ENCODE data around the gene CAPN14.
"Not testable (repeated sequence)": the region's sequence is repeated elsewhere in the genome, so short reads cannot be mapped to it uniquely, and the experiment has no call there.

CAPN14 gene

DNA sequence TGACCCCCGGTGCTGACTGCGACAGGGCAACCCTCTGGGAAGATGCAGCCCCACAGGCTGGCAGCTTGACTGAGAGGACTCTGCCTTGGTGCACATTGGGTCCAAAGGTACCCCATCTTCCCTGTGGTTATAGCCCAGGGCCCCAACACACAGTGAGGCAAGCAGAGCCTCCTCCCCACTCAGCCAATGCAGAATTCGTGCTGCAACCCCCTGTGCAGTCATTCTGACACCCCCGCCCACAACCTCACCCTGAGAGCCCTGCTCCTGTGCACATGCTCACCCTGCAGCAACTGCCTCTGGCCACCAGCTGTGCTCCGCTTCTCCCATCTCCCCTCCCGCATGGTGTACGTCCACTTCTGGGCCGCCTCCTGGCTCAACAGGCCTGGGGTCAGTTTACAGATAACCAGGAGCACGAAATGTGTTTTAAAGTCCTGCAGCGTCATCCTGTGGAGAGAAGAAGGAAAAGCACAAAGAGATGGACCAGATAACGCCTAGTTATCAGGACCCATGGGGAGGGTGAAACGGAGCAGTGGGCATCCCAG is 24.4 kb downstream of the CAPN14 start:
- DNase-seq, result no peak

DNA sequence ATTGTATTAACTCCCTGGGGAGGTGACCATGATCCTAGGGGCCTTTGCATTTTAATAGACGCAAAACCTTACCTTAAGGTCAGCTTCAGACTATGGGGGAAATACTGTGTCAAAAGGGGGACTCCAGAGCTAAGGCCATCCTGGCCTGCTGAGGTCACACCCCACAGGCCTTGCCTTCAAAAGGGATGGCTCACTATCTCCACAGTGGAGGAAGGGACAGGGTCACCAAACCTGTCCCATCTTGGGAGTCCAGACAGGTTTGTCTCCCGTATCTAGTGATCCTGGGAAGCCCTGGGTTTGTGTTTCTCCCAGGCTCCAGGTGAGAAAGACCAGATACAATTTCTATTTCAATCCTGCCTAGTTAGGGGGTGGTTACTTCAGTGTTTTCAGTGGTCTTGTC is 24.9 kb downstream of the CAPN14 start:
- DNase-seq, result no peak

GRCh38 chr2:31191931-31192330 is 25.4 kb downstream of the CAPN14 start:
- DNase-seq, result no peak

DNA sequence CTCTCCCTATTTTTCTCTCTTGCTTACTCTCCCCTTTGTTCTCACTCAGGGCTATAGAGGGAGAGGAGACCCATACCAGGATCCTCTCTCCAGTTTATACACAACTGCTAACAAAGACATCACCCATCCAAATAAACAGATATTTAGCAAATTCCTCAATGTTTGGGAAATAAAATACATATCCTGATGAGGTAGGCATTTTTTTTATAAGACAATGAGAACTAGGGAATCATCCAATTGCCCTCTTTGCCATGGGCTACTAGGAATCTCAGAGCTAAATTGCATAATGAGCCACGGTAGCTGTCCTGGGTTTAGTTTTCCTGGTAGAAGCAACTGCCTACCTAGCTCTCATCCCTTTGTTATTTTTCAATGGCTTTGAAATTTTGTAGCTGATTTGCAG is 27.1 kb downstream of the CAPN14 start:
- no peak for DNase-seq

DNA sequence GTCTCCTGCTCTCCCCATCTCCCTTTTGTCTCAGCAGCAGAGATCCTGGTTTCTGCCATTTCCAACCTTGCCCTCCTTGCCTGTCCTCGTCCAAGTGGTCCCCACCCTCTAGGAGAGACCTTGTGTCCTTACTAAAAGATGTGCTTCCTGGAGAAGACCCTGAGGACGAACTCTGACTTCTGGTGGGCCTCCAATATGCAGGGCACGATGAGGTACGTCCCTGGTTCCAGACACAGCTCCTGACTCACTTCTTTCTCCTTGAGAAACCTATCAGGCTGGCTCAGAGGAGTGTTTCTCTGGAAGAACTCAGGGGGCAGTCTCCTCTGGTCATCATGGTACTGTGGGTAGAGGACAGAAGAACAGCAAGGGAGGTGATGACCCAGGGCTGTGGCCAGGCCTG is 28.2 kb downstream of the CAPN14 start:
- DNase-seq, result no peak

- no peak for DNase-seq
These were observed 29.2 kb downstream of the CAPN14 start for GRCh38 chr2:31188131-31188530.

DNA sequence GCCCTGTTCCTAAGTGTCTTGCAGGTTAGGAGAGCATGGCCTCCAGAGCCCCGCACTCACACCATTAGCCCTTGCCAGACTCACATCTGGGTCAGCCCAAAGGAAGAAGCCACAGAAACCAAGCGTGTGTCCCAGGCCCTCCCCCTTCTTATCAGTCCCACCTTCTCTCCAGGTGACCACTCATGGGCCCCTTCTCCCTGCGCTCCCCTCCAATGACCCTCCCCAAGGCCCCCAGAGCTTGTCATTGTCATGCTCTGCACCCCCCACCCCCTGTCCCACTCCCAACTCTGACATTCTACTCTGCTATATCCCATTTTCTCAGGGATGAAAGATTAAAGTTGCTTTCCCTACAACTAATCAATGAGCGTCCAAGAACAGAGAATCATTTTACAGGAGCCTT is 30.1 kb downstream of the CAPN14 start:
- DNase-seq, result no peak

DNA sequence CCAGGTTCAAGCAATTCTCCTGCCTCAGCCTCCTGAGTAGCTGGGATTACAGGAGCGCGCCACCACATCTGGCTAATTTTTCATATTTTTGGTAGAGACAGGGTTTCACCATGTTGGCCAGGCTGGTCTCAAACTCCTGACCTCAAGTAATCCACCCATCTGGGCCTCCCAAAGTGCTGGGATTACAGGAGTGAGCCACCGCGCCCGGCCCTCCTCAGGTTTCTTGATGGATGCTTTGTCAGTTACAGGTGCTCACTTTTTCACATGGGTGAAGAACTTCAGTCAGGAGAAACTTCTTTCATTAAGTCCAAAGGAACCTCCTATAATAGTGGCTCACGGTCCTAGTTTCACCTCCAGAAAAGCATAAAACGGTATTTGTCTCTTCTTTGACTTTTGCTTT is 33.3 kb downstream of the CAPN14 start:
- not testable (repeated sequence) for DNase-seq

DNA sequence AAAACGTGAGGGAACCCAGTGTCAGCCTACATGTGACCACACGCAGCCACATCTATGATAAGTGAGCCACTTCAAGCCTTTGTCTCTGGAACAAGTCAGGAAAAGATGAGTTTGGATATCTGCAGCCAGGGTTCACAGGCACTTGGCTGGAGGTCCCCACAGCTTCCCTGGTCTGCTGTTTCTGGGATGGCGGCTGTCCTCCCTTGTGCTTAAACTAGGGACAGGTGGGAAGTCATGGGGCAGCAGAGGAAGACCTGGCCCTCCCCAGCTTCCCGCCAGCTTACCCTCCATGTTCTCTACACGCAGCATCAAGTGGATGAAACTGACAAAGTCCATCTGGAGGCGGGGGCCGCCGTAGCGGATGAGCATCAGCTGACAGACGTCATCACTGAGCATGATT is 40.6 kb downstream of the CAPN14 start:
- DNase-seq, result no peak

DNA sequence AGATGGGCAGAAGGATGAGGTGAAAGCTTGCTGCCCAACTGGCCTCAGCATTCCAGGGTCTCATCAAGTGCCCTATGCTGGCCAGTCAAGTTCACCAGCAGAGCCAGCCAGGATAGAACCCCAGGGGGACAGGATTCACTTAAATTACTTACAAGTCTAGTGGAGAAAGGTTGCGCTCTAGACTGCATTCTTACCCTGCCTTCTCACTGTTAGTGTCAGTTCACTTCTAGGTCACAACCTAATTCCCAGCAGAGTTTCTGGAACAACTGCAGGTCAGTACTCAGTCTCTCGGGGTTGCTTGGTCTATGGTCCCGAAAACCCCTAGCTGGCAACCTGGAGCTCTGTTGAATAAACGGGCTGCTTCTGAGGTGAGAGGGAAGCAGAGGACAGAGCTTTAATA is 46.2 kb downstream of the CAPN14 start:
- no peak for DNase-seq

DNA sequence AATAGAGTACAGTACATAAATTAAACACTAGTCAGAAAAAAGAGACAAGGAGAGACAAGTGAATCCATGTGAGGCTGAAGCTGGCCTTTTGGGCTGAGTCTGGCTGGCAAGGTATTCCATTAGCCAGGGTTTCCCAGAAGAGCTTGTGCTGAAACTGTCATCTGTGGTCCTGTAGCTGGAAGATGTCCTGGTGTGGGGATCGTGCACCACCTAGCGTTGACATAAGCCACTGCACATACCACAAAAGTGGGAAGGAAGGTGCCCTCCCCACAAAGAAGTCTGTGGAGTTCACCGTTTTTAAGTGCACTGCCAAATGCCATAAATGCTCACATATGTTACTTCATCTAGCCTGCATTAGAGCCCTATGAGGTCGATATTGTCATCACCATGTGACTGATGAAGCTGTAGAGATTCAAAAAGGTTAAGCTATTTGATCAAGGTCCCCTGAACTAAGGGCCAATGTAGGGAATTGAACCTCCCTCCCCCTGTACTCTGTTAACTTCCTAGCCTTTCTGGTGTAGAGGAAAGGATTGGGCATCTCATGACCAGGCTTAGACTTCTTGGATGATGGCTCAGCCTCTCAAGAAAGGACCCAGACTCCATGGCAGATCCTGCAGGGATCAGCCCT is 47.1 kb downstream of the CAPN14 start:
- DNase-seq, result peak; percentile 48 to 59

GRCh38 chr2:31168291-31168690 is 49.0 kb downstream of the CAPN14 start:
- DNase-seq, result no peak

- DNase-seq, result no peak
These were observed 50.4 kb downstream of the CAPN14 start for GRCh38 chr2:31166925-31167324.

- no peak for DNase-seq
These were observed 54.2 kb downstream of the CAPN14 start for GRCh38 chr2:31163011-31163539.

- no peak for DNase-seq
These were observed 55.7 kb downstream of the CAPN14 start for GRCh38 chr2:31161637-31162036.

GRCh38 chr2:31151501-31151900 is 65.8 kb downstream of the CAPN14 start:
- DNase-seq, result no peak

DNA sequence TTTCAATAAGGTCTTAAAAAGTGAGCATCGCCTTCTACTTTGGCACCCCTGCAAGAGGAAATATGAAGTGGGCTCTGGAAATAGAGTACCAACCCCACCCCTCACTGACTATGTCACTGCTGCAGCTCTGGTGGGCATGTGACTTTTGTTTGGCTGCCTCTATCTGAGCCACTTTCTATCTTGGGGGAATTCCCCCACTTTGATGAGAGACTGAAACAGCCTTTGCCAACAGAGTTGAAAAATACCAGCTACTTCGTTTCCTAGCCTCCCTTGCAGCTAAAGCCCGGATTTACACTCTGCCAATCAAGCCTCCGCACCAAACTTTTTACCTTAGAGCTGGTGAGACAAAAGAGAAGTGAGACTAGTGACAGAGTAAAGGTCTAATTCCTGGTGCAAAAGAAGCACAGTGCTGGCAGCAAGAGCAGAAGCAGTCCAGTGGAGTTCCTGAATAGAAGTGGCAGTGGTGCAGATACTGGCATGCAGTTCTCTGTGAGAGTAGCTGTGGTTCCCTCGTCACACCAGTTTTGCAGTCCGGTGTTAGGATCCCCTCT is 67.1 kb downstream of the CAPN14 start:
- no peak for DNase-seq

GRCh38 chr2:31148514-31148913 is 68.8 kb downstream of the CAPN14 start:
- DNase-seq, result no peak

DNA sequence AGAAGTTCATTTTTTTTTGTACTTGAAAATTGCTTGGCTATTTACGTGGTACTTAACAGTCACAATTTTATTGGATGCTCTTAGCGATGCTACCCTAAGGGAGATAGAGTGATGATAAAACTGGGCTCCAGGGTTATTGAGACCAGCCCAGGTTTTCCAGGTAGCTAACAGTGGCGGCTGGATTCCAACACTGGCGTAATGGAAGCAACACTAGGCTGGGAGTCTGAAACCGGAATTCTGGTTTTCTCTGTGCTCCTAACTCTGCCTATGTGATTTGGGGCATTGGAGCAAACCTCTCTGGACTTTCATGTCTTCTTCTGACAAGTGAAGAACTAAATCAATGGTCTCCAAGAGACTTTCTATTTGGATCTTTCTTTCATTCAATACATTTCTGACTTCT is 69.7 kb downstream of the CAPN14 start:
- no peak for DNase-seq

DNA sequence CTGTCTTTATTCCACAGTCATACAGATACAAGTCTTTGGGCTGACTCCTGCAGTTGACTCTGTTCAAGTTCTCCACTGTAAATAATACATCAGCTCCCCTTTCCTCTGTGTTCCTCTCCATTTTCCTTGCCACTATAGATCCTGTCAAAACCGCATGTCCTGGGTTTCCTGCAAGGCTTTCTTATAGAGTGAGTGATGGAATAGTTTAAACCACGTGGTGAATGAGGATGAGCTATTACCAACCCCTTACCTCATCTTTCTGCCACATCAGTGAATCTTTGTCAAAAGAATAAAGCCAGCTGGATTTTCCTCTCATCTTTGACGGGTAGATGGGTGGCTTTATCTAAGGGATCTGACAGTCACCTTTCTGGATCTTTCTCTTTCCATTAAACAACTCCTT is 75.2 kb downstream of the CAPN14 start:
- no peak for DNase-seq

GRCh38 chr2:31141443-31142085 is 75.8 kb downstream of the CAPN14 start:
- DNase-seq, result no peak

- no peak for DNase-seq
These were observed 77.2 kb downstream of the CAPN14 start for GRCh38 chr2:31140151-31140550.

DNA sequence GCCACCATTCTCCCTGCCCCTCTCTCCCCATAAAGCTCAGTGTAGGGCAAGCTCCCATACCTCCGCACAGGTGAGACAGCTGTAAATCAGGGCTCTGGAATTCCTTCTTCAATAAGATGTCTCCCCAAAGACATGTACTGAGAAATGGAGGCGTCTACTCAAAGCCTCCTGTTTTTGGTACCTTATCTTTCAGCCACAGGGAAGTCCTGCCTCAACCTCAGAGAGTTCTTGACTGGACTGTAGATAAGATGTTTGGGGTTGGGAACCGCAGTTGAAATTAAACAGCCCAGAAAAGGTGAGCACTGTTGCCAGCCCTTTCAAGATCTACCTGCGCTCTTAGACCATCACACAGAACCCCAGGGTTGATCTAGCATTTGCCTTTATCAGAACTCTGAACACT is 77.6 kb downstream of the CAPN14 start:
- no peak for DNase-seq
